Activated CD4-positive, alpha-beta T cell treated with anti-CD3 and anti-CD28 coated beads, Interleukin-2, amount 10 ng/mL, durations not matched to agents 7 days and 5 days (primary cell): ENCODE results near the gene DOC2B. TPM values are rescaled to one million over a fixed set of nuclear protein-coding genes. Genes with fewer than 3 reads are reported as not detected.
"Not testable (repeated sequence)": the region's sequence is repeated elsewhere in the genome, so short reads cannot be mapped to it uniquely, and the experiment has no call there.

ENCODE experiments used
- CTCF ChIA-PET: fragments of 350-600 bp; sonication (Branson Sonifier 250); formaldehyde crosslinking; loops from one replicate; lab custom pipeline; 2021; ENCODE audit warnings: antibody characterized with exemption; lab: Charles Lee
- POLR2A ChIA-PET: fragments of 350-600 bp; sonication (Branson Sonifier 250); formaldehyde crosslinking; loops from one replicate; lab custom pipeline; 2021; ENCODE audit warnings: antibody characterized with exemption; lab: Charles Lee
- DNase-seq: peaks from one replicate; pipeline ENCODE4 v3.0.0-alpha.2; 2020
- H3K27ac Mint-ChIP-seq: one replicate; pipeline ENCODE4 v1.8.0; 2021; ENCODE audit warnings: mild to moderate bottlenecking, moderate library complexity, mixed read lengths
- H3K27me3 Mint-ChIP-seq: one replicate; pipeline ENCODE4 v1.8.0; 2021; ENCODE audit warnings: mixed read lengths
- H3K36me3 Mint-ChIP-seq: one replicate; pipeline ENCODE4 v1.8.0; 2021; ENCODE audit warnings: low read depth, mixed read lengths
- H3K4me1 Mint-ChIP-seq: one replicate; pipeline ENCODE4 v1.8.0; 2021; ENCODE audit warnings: mixed read lengths
- H3K4me3 Mint-ChIP-seq: one replicate; pipeline ENCODE4 v1.8.0; 2021; ENCODE audit warnings: mild to moderate bottlenecking, moderate library complexity, mixed read lengths
- H3K9me3 Mint-ChIP-seq: one replicate; pipeline ENCODE4 v1.8.0; 2021; ENCODE audit warnings: mixed read lengths
- total RNA-seq, 2 experiments: library from RNA; stranded (reverse); gene quantifications; one replicate each; pipeline ENCODE4 v1.2.3, GENCODE V29; 2021

DOC2B gene
- total RNA-seq, 2 experiments from 2014 or later = not detected

DNA sequence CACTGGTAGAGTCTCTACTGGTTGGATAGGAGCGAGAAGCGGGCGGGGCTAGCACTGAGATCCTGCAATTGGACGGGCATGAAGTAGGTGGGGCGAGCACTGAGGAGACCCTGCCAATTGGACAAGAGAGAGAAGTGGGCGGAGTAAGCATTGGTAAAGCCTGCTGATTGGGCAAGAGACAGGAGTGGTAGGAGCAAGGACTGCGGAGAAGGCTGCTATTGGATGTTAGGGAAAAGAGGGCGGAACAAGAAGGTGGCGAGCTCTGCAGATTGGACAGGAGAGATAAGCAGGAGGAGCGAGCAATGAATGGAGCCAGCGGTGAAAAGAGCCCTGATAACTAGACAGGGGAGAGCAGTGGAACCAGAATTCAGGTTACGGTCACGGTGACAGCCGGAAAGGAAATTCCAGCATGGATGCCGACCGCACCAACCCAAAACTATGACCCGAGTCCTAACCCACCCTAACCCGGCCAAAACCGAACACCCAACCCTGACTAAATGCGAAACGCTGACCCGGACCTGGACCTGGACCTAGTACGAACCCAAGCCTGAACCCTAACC lies 39.3 kb downstream of the DOC2B start:
- Mint-ChIP-seq H3K4me3 (no peak overlapping the region), H3K9me3 (no peaks in the 10 kb centered on the region), H3K27me3 (peaks cover 5% of the 10 kb centered on the region), H3K36me3 (no peaks in the 10 kb centered on the region), H3K4me1 (peaks cover 4% of the 10 kb centered on the region), H3K27ac (no peak overlapping the region)
- POLR2A ChIA-PET = no interaction called here
- CTCF ChIA-PET = no interaction called here
- peak; percentile 18 for DNase-seq

DNA sequence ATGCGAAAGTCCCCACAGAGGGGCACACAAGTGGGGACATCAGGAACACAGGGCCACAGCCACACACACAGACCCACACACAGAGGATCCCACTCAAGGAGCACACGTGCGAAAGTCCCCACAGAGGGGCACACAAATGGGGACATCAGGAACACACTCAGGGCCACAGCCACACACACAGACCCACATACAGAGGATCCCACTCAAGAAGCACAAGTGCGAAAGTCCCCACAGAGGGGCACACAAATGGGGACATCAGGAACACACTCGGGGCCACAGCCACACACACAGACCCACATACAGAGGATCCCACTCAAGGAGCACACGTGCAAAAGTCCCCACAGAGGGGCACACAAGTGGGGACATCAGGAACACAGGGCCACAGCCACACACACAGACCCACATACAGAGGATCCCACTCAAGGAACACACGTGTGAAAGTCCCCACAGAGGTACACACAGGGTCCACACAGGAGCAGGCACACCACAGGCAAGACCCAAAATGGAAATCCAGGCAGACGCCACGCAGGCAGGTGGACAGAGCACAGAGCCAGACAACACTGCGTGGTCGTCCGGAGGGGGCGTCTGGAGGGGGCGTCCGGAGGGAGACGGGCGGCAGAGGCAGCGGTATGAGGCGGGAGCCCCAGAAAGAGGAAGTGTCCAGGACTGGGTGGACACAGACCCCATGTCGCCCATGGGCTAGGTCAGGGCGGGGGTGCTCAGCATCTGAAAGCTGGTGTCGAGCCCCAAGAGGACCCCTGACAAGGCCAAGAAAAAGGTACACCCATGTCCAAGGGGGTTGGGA lies 41.8 kb downstream of the DOC2B start:
- H3K36me3 Mint-ChIP-seq, H3K4me3 Mint-ChIP-seq: not testable (repeated sequence)
- peak; percentile 4 for DNase-seq

DNA sequence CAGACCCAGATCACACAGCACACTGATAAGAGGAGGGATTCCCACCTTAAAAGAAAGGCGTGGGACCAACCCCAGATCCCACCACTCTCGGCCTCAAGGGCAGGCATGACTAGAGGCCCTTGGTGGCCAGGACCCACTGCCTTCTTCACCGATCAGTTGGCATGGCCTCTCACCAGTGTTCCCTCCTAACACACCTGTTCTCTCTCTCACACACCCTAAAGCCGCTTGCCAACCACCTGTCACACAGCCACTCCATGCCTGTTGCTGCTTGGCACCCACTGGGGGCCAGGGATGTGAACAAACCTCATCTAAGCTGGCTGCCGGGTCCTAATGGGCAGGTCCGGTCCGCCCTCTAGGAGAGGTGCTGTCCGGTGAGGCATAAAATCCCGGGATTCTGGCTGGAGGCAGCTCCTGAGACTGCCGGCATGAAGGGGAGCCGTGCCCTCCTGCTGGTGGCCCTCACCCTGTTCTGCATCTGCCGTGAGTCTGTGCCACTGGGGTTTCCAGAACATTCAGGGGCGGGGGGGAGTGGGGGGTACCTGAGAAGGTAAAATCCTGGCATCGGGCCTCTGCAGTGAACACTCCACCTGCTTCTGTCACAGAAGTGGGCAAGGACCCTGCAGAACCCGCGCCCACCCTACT lies 44.2 kb downstream of the DOC2B start, which contains the start of gene SCGB1C2:
TSS of gene SCGB1C2 (plus strand) at position 404 of the 642 bp plus-strand sequence. CDS start at position 426, 22 bp downstream.
- H3K27me3 Mint-ChIP-seq, H3K36me3 Mint-ChIP-seq, H3K9me3 Mint-ChIP-seq, CTCF ChIA-PET, DNase-seq, POLR2A ChIA-PET, H3K4me3 Mint-ChIP-seq, H3K4me1 Mint-ChIP-seq: not testable (repeated sequence)
- H3K27ac Mint-ChIP-seq = peak within 1 kb of the TSS; percentile 72

More for the DNA sequence above, 41.8 kb downstream of the DOC2B start:
- H3K9me3 Mint-ChIP-seq, H3K4me1 Mint-ChIP-seq, CTCF ChIA-PET, POLR2A ChIA-PET, H3K27me3 Mint-ChIP-seq, H3K27ac Mint-ChIP-seq: not testable (repeated sequence)

DNA sequence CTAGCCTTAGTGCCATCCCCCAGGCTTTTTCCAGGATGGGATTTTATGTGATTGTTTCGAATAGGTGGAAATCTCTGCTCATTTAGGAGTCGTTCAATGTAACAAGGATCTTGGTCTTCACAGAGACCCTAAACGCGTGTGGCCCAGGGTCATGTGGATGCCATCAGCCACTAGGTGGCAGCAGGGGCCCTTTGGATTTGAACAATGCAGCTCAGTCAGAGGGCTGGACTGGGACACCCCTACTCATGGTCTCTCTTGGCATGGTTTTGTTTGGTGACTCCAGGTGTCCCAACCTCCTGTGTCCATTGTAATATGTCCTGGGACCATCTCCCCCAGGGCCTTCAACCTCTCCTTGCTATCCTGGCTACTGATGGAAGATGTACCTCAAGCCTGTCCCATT lies 44.9 kb downstream of the DOC2B start:
- H3K36me3 Mint-ChIP-seq, H3K4me3 Mint-ChIP-seq, H3K4me1 Mint-ChIP-seq, POLR2A ChIA-PET, H3K27me3 Mint-ChIP-seq, CTCF ChIA-PET, H3K9me3 Mint-ChIP-seq: not testable (repeated sequence)
- peak overlapping the region; percentile 72 for H3K27ac Mint-ChIP-seq
- DNase-seq = peak; percentile 73

DNA sequence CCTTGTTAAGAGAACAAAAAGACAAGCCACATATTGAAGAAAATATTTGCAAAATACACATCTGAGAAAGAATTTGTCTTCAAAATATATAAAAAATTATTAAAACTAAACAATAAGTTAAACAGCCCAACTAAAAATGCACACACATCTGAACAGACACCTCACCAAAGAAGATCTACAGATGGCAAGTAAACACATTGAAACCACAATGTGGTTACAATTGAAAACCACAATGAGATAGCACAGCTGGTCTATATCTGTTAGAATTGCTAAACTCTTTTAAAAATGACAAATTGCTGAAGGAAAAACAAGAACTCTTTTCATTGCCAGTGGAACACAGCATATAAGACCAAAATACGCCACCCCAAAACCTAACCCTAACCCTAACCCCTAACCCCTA lies 45.6 kb downstream of the DOC2B start:
- H3K36me3 Mint-ChIP-seq, DNase-seq, CTCF ChIA-PET, POLR2A ChIA-PET, H3K4me1 Mint-ChIP-seq, H3K27me3 Mint-ChIP-seq, H3K9me3 Mint-ChIP-seq, H3K4me3 Mint-ChIP-seq, H3K27ac Mint-ChIP-seq: not testable (repeated sequence)

DNA sequence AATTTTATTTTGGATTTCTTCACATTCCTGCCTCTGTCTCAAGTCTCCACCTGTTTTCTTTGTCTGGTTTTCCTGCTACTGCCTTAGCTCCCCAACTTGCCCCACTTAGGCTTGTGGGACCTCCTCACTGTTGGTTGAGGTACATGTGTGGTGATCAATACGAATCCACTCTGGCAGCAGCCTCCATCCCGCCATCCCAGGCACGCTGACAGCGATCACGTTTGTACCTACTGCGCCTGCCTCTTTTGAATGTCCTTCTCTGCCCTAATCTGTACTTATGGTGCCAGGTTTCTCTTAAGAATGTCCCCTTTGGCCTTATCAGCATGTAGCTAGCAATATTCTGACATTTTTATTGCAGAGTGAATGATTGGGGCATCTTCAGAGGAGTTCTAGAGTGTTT lies 46.4 kb downstream of the DOC2B start:
- DNase-seq, H3K4me1 Mint-ChIP-seq, POLR2A ChIA-PET, H3K36me3 Mint-ChIP-seq, H3K4me3 Mint-ChIP-seq, H3K9me3 Mint-ChIP-seq, H3K27ac Mint-ChIP-seq, H3K27me3 Mint-ChIP-seq, CTCF ChIA-PET: not testable (repeated sequence)

DNA sequence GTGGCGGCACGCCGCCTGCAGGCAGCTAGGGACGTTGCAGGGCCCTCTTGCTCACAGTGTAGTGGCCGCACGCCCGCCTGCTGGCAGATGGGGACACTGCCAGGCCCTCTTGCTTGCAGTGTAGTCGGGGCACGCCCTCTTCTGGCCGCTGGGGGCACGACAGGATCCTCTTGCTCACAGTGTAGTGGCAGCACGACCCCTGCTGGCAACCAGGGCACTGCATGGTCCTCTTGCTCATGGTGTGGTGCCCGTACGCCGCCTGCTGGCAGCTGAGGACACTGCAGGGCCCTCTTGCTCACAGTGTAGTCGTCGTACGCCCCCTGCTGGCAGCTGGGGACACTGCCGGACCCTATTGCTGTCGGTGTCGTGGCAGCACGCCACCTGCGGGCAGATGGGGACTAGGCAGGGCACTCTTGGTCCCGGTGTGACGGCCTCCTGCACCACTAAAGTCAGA lies 47.1 kb downstream of the DOC2B start:
- H3K4me1 Mint-ChIP-seq, CTCF ChIA-PET, H3K27ac Mint-ChIP-seq, H3K36me3 Mint-ChIP-seq, H3K4me3 Mint-ChIP-seq, H3K9me3 Mint-ChIP-seq, POLR2A ChIA-PET, H3K27me3 Mint-ChIP-seq: not testable (repeated sequence)
- DNase-seq = peak; percentile 47

DNA sequence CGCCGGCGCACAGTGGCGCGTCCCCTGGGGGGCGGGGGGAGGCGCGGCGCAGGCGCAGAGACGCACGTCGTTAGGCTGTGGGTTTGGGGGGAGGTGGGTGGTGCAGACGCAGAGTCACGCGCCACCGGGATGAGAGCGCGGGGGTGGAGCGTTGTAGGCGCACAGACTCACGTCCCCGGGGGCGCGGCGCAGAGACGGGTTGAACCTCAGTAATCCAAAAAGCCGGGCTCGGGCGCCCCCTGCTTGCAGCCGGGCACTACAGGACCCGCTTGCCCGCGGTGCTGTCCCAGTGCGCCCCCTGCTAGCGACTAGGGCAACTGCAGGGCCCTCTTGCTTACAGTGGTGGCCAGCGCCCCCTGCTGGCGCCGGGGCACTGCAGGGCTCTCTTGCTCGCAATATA lies 47.5 kb downstream of the DOC2B start:
- H3K36me3 Mint-ChIP-seq, H3K4me1 Mint-ChIP-seq, DNase-seq, H3K9me3 Mint-ChIP-seq, H3K27ac Mint-ChIP-seq, H3K27me3 Mint-ChIP-seq, CTCF ChIA-PET, H3K4me3 Mint-ChIP-seq, POLR2A ChIA-PET: not testable (repeated sequence)

DNA sequence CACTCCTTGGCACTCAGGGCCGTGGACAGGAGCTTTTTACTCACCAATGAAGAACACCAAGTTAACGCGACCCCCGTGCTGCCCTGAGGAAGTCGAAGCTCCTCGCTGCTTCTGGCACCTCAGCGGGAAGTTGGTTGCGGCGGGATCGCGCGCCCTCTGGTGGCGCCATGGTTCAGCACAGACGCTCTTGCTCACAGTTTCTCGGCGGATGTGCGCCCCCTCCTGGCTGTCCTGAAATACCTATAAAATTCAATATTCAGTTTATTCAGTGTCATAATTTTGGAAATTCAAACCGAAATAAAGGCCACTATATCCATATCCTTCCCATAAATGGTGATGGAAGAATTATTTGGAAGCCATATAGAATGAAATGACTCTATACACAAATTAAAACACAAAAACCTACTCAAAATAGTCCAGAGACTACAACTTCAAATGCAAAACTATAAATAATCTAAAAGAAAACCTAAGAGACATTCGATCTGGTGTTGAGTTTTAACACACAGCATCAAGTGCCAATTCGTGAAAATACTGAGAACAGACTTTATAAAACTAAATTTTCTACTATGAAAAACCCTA lies 63.0 kb downstream of the DOC2B start:
- CTCF ChIA-PET, H3K27ac Mint-ChIP-seq, H3K4me3 Mint-ChIP-seq, H3K36me3 Mint-ChIP-seq, H3K4me1 Mint-ChIP-seq, H3K27me3 Mint-ChIP-seq, POLR2A ChIA-PET, H3K9me3 Mint-ChIP-seq, DNase-seq: not testable (repeated sequence)

DNA sequence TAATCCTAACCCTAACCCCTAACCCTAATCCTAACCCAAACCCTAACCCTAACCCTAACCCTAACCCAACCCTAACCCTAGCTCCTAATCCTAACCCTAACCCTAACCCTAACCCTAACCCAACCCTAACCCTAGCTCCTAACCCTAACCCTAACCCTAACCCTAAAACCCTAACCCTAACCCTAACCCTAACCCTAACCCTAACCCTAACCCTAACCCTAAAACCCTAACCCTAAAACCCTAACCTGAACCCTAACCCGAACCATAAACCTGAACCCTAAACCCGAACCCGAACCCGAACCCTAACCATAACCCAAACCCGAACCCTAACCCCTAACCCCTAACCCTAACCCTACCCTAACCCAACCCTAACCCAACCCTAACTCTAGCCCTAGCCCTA lies 68.3 kb downstream of the DOC2B start:
- DNase-seq, POLR2A ChIA-PET, H3K4me3 Mint-ChIP-seq, H3K4me1 Mint-ChIP-seq, CTCF ChIA-PET, H3K27me3 Mint-ChIP-seq, H3K36me3 Mint-ChIP-seq, H3K27ac Mint-ChIP-seq, H3K9me3 Mint-ChIP-seq: not testable (repeated sequence)

Other genes with a start within 250 kb of the DOC2B start
- not detected for gene SCGB1C2, start 44.1 kb downstream of the DOC2B start, total RNA-seq
- gene RPH3AL, start 171.2 kb upstream of the DOC2B start, total RNA-seq = 1 to 10 TPM; 3.2 to 4.6 TPM